Smooth muscle cell (in vitro differentiated cells): ENCODE results near the gene POPDC2. TPM values are rescaled to one million over a fixed set of nuclear protein-coding genes. Genes with fewer than 3 reads are reported as not detected.
"Not testable (repeated sequence)": the region's sequence is repeated elsewhere in the genome, so short reads cannot be mapped to it uniquely, and the experiment has no call there.

ENCODE experiments used
- DNase-seq: peaks from one replicate; lab custom pipeline; 2025; ENCODE audit not compliant: unreplicated experiment; lab: John Stamatoyannopoulos, UW
- H2AFZ ChIP-seq: fragments of 200-600 bp; sonication (generic); 2 replicates; pipeline ENCODE4 v1.6.0; 2016; ENCODE audit warnings: antibody characterized with exemption, low read depth, mild to moderate bottlenecking
- H3F3A ChIP-seq: fragments of 200-600 bp; sonication (generic); 2 replicates; pipeline ENCODE4 v1.6.0; 2017; ENCODE audit warnings: antibody characterized with exemption, low read depth
- H3K27ac ChIP-seq: fragments of 200-600 bp; sonication (generic); 2 replicates; pipeline ENCODE4 v1.5.1; 2016; ENCODE audit warnings: low read depth, mild to moderate bottlenecking
- H3K27me3 ChIP-seq: fragments of 200-600 bp; sonication (generic); 2 replicates; pipeline ENCODE4 v1.6.1; 2016; ENCODE audit warnings: low read depth, mild to moderate bottlenecking
- H3K36me3 ChIP-seq: fragments of 200-600 bp; sonication (generic); 2 replicates; pipeline ENCODE4 v1.5.1; 2016; ENCODE audit warnings: low read depth
- H3K4me1 ChIP-seq: fragments of 200-600 bp; sonication (generic); 2 replicates; pipeline ENCODE4 v1.5.1; 2016; ENCODE audit warnings: low read depth
- H3K4me2 ChIP-seq: fragments of 200-600 bp; sonication (generic); 2 replicates; pipeline ENCODE4 v1.6.0; 2016; ENCODE audit warnings: mild to moderate bottlenecking
- H3K4me3 ChIP-seq: fragments of 200-600 bp; sonication (generic); 2 replicates; pipeline ENCODE4 v1.5.1; 2016; ENCODE audit warnings: mild to moderate bottlenecking
- H3K79me2 ChIP-seq: fragments of 200-600 bp; sonication (generic); 2 replicates; pipeline ENCODE4 v1.6.0; 2016; ENCODE audit warnings: low read depth, mild to moderate bottlenecking
- H3K9ac ChIP-seq: fragments of 200-600 bp; sonication (generic); 2 replicates; pipeline ENCODE4 v1.6.0; 2016; ENCODE audit warnings: low read depth
- H3K9me3 ChIP-seq: fragments of 200-600 bp; sonication (generic); replicated peaks from 2 replicates; pipeline ENCODE4 v1.5.1; 2016; ENCODE audit warnings: low read depth
- H4K20me1 ChIP-seq: fragments of 200-600 bp; sonication (generic); 2 replicates; pipeline ENCODE4 v1.6.0; 2016; ENCODE audit warnings: low read depth
- CTCF ChIP-seq: fragments of 200-600 bp; sonication (generic); IDR thresholded peaks from 2 replicates; pipeline ENCODE4 v1.5.1; 2017; ENCODE audit warnings: borderline replicate concordance, mild to moderate bottlenecking, antibody characterized with exemption; ENCODE audit not compliant: insufficient read depth, poor library complexity, severe bottlenecking
- WGBS: methylation state at CpG from one replicate; pipeline ENCODE4 v1.1.7; 2016; ENCODE audit warnings: low lambda C conversion rate; 5-methylcytosine and 5-hydroxymethylcytosine counted together
- polyA plus RNA-seq: library from polyadenylated mRNA; unstranded; fragments of >200 nt; fragmentation: Nextera tagmentation; extraction: Ambion mirVana; gene quantifications from 2 replicates; pipeline ENCODE4 v1.2.1, GENCODE V29; 2016
- total RNA-seq: library from RNA; depleted of rRNA; stranded (reverse); fragments of >200 nt; gene quantifications from 2 replicates; pipeline ENCODE4 v1.2.3, GENCODE V29; 2014

The POPDC2 gene
- total and polyA plus RNA-seq, 2 experiments from 2014 or later, result 0.94 to 1.2 TPM

- H3K36me3 ChIP-seq, result peaks cover 2% of the 10 kb centered on the region
- no peak overlapping the region for H2AFZ ChIP-seq
- no peak overlapping the region for H3K9ac ChIP-seq
- no peaks in the 10 kb centered on the region for H4K20me1 ChIP-seq
- H3K9me3 ChIP-seq, result no peaks in the 10 kb centered on the region
- DNase-seq, result no peak
- no peaks in the 10 kb centered on the region for H3F3A ChIP-seq
- TF ChIP-seq CTCF, result no peak
- no peak overlapping the region for H3K27ac ChIP-seq
- H3K4me1 ChIP-seq, result peaks cover 15% of the 10 kb centered on the region
- peaks cover 18% of the 10 kb centered on the region for H3K79me2 ChIP-seq
- no peak overlapping the region for H3K4me3 ChIP-seq
- H3K27me3 ChIP-seq, result no peaks in the 10 kb centered on the region
- H3K4me2 ChIP-seq, result no peak overlapping the region
These were observed 19.5 kb upstream of the POPDC2 start for GRCh38 chr3:119679874-119680273.

- Histone ChIP-seq H3K4me1 (peaks cover 15% of the 10 kb centered on the region), H3K79me2 (peaks cover 20% of the 10 kb centered on the region)
- DNase-seq, H2AFZ ChIP-seq, H3K36me3 ChIP-seq, H3K9me3 ChIP-seq, H4K20me1 ChIP-seq, H3K27ac ChIP-seq, H3K9ac ChIP-seq, H3K4me3 ChIP-seq, H3K4me2 ChIP-seq, H3F3A ChIP-seq, H3K27me3 ChIP-seq: not testable (repeated sequence)
- 97% methylated on average over 10 of the region's 10 CpGs for WGBS
These were observed 17.8 kb upstream of the POPDC2 start for GRCh38 chr3:119678209-119678608.

GRCh38 chr3:119677641-119677934, 17.2 kb upstream of the POPDC2 start:
- Histone ChIP-seq H3K9me3 (no peaks in the 10 kb centered on the region), H2AFZ (peak overlapping the region; percentile 99)
- no peak for TF ChIP-seq CTCF

GRCh38 chr3:119676771-119677640, 16.6 kb upstream of the POPDC2 start, which contains the start of gene COX17:
Gene COX17, minus strand, starts transcription at chr3:119677406. Its CDS starts 96 bp downstream, at chr3:119677310.
- peaks cover 20% of the 10 kb centered on the region for H3K79me2 ChIP-seq
- peak; percentile 69 for DNase-seq
- peak within 1 kb of the TSS; percentile 89 for H3K4me2 ChIP-seq
- H2AFZ ChIP-seq, result peak within 1 kb of the TSS; percentile 99
- H3K9me3 ChIP-seq, result no peaks in the 10 kb centered on the region
- H3K27me3 ChIP-seq, result no peaks in the 10 kb centered on the region
- H3K9ac ChIP-seq, result peak within 1 kb of the TSS; percentile 60
- H3F3A ChIP-seq, result no peaks in the 10 kb centered on the region
- no peak for TF ChIP-seq CTCF
- peak within 1 kb of the TSS; percentile 39 for H3K27ac ChIP-seq
- WGBS, result under 1% methylated on average over 47 of the region's 54 CpGs
- peaks cover 2% of the 10 kb centered on the region for H3K36me3 ChIP-seq
- H4K20me1 ChIP-seq, result no peaks in the 10 kb centered on the region
- H3K4me3 ChIP-seq, result peak within 1 kb of the TSS; percentile 59
- peaks cover 15% of the 10 kb centered on the region for H3K4me1 ChIP-seq

More at GRCh38 chr3:119677641-119677934, 17.2 kb upstream of the POPDC2 start:
- H3K36me3 ChIP-seq, result peaks cover 2% of the 10 kb centered on the region
- no peaks in the 10 kb centered on the region for H4K20me1 ChIP-seq
- no peak for DNase-seq
- no peaks in the 10 kb centered on the region for H3K27me3 ChIP-seq
- H3K4me2 ChIP-seq, result peak overlapping the region; percentile 89
- no peaks in the 10 kb centered on the region for H3F3A ChIP-seq
- H3K9ac ChIP-seq, result no peak overlapping the region
- peaks cover 20% of the 10 kb centered on the region for H3K79me2 ChIP-seq
- peak overlapping the region; percentile 59 for H3K4me3 ChIP-seq
- peaks cover 15% of the 10 kb centered on the region for H3K4me1 ChIP-seq
- H3K27ac ChIP-seq, result peak overlapping the region; percentile 19
- WGBS, result 21% methylated on average over 6 of the region's 6 CpGs
